GM12872 (cell line): Measurements from ENCODE around the gene CTDSP1.

Experiments used
- TF ChIP-seq, protein P1 (sequence below): IDR thresholded peaks from 3 replicates; pipeline ENCODE4 v1.5.1; 2011; ENCODE audit warnings: low read depth, mild to moderate bottlenecking, low read length, moderate library complexity; ENCODE audit not compliant: insufficient read depth

The CTDSP1 gene

GRCh38 chr2:218399391-218400166 lies at the start of gene CTDSP1:
TSS of gene CTDSP1 (plus strand) at chr2:218399868. CDS start at chr2:218400091, 223 bp downstream.
- TF ChIP-seq, protein P1, sequence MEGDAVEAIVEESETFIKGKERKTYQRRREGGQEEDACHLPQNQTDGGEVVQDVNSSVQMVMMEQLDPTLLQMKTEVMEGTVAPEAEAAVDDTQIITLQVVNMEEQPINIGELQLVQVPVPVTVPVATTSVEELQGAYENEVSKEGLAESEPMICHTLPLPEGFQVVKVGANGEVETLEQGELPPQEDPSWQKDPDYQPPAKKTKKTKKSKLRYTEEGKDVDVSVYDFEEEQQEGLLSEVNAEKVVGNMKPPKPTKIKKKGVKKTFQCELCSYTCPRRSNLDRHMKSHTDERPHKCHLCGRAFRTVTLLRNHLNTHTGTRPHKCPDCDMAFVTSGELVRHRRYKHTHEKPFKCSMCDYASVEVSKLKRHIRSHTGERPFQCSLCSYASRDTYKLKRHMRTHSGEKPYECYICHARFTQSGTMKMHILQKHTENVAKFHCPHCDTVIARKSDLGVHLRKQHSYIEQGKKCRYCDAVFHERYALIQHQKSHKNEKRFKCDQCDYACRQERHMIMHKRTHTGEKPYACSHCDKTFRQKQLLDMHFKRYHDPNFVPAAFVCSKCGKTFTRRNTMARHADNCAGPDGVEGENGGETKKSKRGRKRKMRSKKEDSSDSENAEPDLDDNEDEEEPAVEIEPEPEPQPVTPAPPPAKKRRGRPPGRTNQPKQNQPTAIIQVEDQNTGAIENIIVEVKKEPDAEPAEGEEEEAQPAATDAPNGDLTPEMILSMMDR = no peak

DNA sequence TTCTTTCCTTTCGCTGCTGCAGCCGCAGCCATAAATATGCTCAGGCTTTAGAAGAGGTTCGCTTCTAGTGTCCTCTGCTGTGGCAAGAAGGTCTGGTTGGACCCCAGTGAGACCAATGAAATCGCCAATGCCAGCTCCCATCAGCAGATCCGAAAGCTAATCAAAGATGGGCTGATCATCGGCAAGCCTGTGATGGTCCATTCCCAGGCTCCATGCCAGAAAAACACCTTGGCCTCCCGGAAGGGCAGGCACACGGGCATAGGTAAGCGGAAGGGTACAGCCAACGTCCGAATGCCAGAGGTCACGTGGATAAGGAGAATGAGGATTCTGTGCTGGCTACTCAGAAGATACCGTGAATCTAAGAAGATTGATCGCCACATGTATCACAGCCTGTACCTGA lies 45.6 kb upstream of the CTDSP1 start:
- TF ChIP-seq, protein P1 = no peak

- TF ChIP-seq, protein P1 = no peak
These were observed 44.7 kb upstream of the CTDSP1 start for GRCh38 chr2:218354850-218355443.

- TF ChIP-seq, protein P1 = no peak
These were observed 42.2 kb upstream of the CTDSP1 start for GRCh38 chr2:218357236-218358177.

DNA sequence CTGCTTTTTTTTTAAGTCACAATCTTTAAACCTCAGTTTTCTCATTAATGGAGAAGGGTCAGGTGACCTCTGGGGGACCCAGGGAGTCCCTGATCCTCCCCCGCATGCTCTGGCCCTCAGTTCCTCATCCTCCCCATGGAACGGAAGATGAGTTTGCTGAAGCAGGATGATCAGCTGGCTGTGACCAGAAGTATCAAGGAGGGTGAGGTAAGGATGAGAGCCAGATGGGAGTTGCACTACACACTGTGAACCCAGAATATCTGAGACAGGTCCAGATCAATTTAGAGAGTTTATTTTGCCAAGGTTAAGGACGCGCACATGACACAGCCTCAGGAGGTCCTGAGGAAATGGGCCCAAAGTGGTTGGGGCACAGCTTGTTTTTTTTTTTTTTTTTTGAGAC lies 39.2 kb upstream of the CTDSP1 start:
- TF ChIP-seq, protein P1 = no peak

DNA sequence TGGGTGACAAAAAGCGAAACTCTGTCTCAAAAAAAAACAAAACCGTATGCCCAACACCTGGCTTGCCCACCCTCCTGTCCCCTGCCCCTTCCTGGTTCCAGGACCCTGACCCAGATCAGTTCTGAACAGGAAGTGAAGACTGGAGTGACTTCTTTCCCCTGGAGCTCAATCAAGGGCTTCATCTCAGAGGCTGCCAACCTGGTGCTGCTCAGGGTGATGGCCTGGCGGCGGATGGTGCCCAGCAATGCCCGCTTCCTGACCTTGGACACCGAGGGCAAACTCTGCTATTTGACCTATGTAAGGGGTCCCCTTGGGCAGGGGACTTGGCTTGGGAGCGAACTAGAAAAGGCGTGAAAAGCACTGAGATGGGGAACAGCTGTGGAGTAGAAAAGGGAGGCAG lies 37.1 kb upstream of the CTDSP1 start:
- TF ChIP-seq, protein P1 = no peak

DNA sequence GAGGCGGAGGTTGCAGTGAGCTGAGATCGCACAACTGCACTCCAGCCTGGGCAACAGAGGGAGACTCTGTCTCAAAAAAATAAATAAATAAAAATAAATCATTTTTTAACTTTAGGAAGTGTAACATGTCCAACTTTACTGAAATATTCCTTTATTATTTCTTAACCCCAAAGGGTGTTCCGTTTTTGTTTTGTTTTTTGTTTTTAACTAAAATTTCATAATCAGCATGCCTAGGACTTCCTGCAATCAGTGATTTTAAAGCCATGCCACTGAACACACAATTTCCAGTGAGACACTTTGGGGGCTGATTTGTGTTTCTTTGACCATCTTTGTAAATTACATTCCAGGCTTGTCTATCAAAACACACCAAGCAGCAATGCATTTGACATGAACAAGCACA lies 35.9 kb upstream of the CTDSP1 start:
- TF ChIP-seq, protein P1 = no peak
